ENCODE measurements around the gene MAP1LC3B. TPM values are rescaled to one million over a fixed set of nuclear protein-coding genes. Genes with fewer than 3 reads are reported as not detected.
A peak's percentile ranks its signal among the peaks of the same experiment; 100 is the strongest.
"Not testable (repeated sequence)": the region's sequence is repeated elsewhere in the genome, so short reads cannot be mapped to it uniquely, and the experiment has no call there.

The MAP1LC3B gene
- polyA plus RNA-seq, 10 donors: 47.3 to 64.6 (median 52.6) TPM

- not testable (repeated sequence) for DNase-seq
These were observed 12.8 kb upstream of the MAP1LC3B start for GRCh38 chr16:87379312-87379752.

GRCh38 chr16:87380403-87380802, 11.7 kb upstream of the MAP1LC3B start:
- no peak for DNase-seq

GRCh38 chr16:87380881-87381280, 11.3 kb upstream of the MAP1LC3B start:
- DNase-seq: no peak

- no peak for DNase-seq
These were observed 9.9 kb upstream of the MAP1LC3B start for GRCh38 chr16:87382023-87382785.

- peak; percentile 94 to 97 (median 94) for DNase-seq
These were observed 8.5 kb upstream of the MAP1LC3B start, which contains the start of gene FBXO31 for GRCh38 chr16:87383505-87384161. Gene FBXO31 (minus strand): TSS chr16:87383776. CDS start chr16:87383744, 32 bp downstream.

- no peak for DNase-seq
These were observed 7.8 kb upstream of the MAP1LC3B start for GRCh38 chr16:87384162-87384874.

- not testable (repeated sequence) for DNase-seq
These were observed 7.3 kb upstream of the MAP1LC3B start for GRCh38 chr16:87384875-87385167.

- DNase-seq: peak; percentile 96 to 99 (median 98)
These were observed 4.0 kb upstream of the MAP1LC3B start for GRCh38 chr16:87387942-87388817.

- no peak for DNase-seq
These were observed 3.4 kb upstream of the MAP1LC3B start for GRCh38 chr16:87388818-87389134.

GRCh38 chr16:87389245-87389644, 2.9 kb upstream of the MAP1LC3B start:
- no peak for DNase-seq

GRCh38 chr16:87389914-87390313, 2.2 kb upstream of the MAP1LC3B start:
- not testable (repeated sequence) for DNase-seq

GRCh38 chr16:87390641-87391323, 1.4 kb upstream of the MAP1LC3B start:
- no peak for DNase-seq

- DNase-seq: peak in 1 of 3 donors; percentile 51
These were observed 699 bp upstream of the MAP1LC3B start for GRCh38 chr16:87391324-87391949.

- peak in 2 of 3 donors; percentile 40 to 71 for DNase-seq
These were observed 914 bp downstream of the MAP1LC3B start for GRCh38 chr16:87392821-87393679.

GRCh38 chr16:87393680-87394055, 1.5 kb downstream of the MAP1LC3B start:
- no peak for DNase-seq

GRCh38 chr16:87395181-87395842, 3.2 kb downstream of the MAP1LC3B start:
- no peak for DNase-seq

GRCh38 chr16:87404764-87405625, 12.9 kb downstream of the MAP1LC3B start:
- DNase-seq: no peak

GRCh38 chr16:87406495-87407088, 14.5 kb downstream of the MAP1LC3B start:
- DNase-seq: no peak
